Left forelimb (tissue), 1 donor: ENCODE measurements around the gene GTF2H2.
"Not testable (repeated sequence)": the region's sequence is repeated elsewhere in the genome, so short reads cannot be mapped to it uniquely, and the experiment has no call there.

Experiments
- DNase-seq: peaks from one replicate; pipeline ENCODE4 v3.0.0-alpha.2; 2018; ENCODE audit warnings: low spot score

GTF2H2 gene

GRCh38 chr5:71067262-71067928 lies at the start of gene GTF2H2:
Gene GTF2H2 (minus strand): TSS chr5:71067676. CDS start chr5:71062763, 4,913 bp downstream.
- not testable (repeated sequence) for DNase-seq

- not testable (repeated sequence) for DNase-seq
Measured at GRCh38 chr5:71109730-71110275, 42.3 kb upstream of the GTF2H2 start.

- DNase-seq, result not testable (repeated sequence)
Measured at GRCh38 chr5:71099996-71100395, 32.5 kb upstream of the GTF2H2 start.

- DNase-seq, result not testable (repeated sequence)
Measured at GRCh38 chr5:71097930-71098203, 30.4 kb upstream of the GTF2H2 start.

GRCh38 chr5:71097173-71097929 lies 29.9 kb upstream of the GTF2H2 start:
- not testable (repeated sequence) for DNase-seq

GRCh38 chr5:71089773-71090172 lies 22.3 kb upstream of the GTF2H2 start:
- not testable (repeated sequence) for DNase-seq

- DNase-seq, result not testable (repeated sequence)
Measured at GRCh38 chr5:71088754-71089153, 21.3 kb upstream of the GTF2H2 start.

GRCh38 chr5:71086145-71086544 lies 18.7 kb upstream of the GTF2H2 start:
- not testable (repeated sequence) for DNase-seq

GRCh38 chr5:71084280-71085063 lies 17.0 kb upstream of the GTF2H2 start:
- DNase-seq, result not testable (repeated sequence)

- not testable (repeated sequence) for DNase-seq
Measured at GRCh38 chr5:71082898-71083297, 15.4 kb upstream of the GTF2H2 start.

GRCh38 chr5:71082340-71082739 lies 14.9 kb upstream of the GTF2H2 start:
- not testable (repeated sequence) for DNase-seq

GRCh38 chr5:71061322-71061721 lies 6.2 kb downstream of the GTF2H2 start:
- not testable (repeated sequence) for DNase-seq

- DNase-seq, result not testable (repeated sequence)
Measured at GRCh38 chr5:71059426-71059825, 8.1 kb downstream of the GTF2H2 start.

GRCh38 chr5:71044808-71045207 lies 22.7 kb downstream of the GTF2H2 start:
- not testable (repeated sequence) for DNase-seq

- DNase-seq, result not testable (repeated sequence)
Measured at GRCh38 chr5:71044128-71044527, 23.3 kb downstream of the GTF2H2 start.

- DNase-seq, result not testable (repeated sequence)
Measured at GRCh38 chr5:71031046-71031776, 36.3 kb downstream of the GTF2H2 start.

GRCh38 chr5:71025289-71025953 lies 42.1 kb downstream of the GTF2H2 start, which contains the start of gene NAIP:
Gene NAIP (minus strand): TSS chr5:71025339. CDS start chr5:71012915, 12,424 bp downstream.
- DNase-seq, result not testable (repeated sequence)

- not testable (repeated sequence) for DNase-seq
Measured at GRCh38 chr5:71020643-71021042, 46.8 kb downstream of the GTF2H2 start.

- DNase-seq, result not testable (repeated sequence)
Measured at GRCh38 chr5:71018376-71019005, 49.0 kb downstream of the GTF2H2 start.

- DNase-seq, result no peak
Measured at GRCh38 chr5:71014176-71014575, 53.3 kb downstream of the GTF2H2 start.
